Upper lobe of right lung (tissue), 1 donor: Measurements from ENCODE around the gene FSHR. TPM values are rescaled to one million over a fixed set of nuclear protein-coding genes. Genes with fewer than 3 reads are reported as not detected.

ENCODE experiments used
- ATAC-seq: fragments of 200-7000 bp; cut with Tn5 transposase; one replicate; pipeline ENCODE4 v1.9.1; 2020; ENCODE audit warnings: mild to moderate bottlenecking, moderate library complexity
- DNase-seq: peaks from one replicate; pipeline ENCODE4 v3.0.0-alpha.2; 2020
- H3K27ac ChIP-seq: fragments of 200-600 bp; one replicate; pipeline ENCODE4 v1.8.0; 2022
- H3K27me3 ChIP-seq: fragments of 200-600 bp; one replicate; pipeline ENCODE4 v1.8.0; 2022; ENCODE audit warnings: mild to moderate bottlenecking
- H3K36me3 ChIP-seq: fragments of 200-600 bp; one replicate; pipeline ENCODE4 v1.8.0; 2022
- H3K4me1 ChIP-seq: fragments of 200-600 bp; one replicate; pipeline ENCODE4 v1.8.0; 2022
- H3K4me3 ChIP-seq: fragments of 200-600 bp; one replicate; pipeline ENCODE4 v1.8.0; 2022; ENCODE audit warnings: mild to moderate bottlenecking
- H3K9me3 ChIP-seq: fragments of 200-600 bp; one replicate; pipeline ENCODE4 v1.8.0; 2022
- CTCF ChIP-seq: fragments of 200-600 bp; IDR thresholded peaks from one replicate; pipeline ENCODE4 v1.8.0; 2022; ENCODE audit warnings: antibody characterized with exemption
- intact Hi-C: fragments of 100-400 bp; cut with DNase I; formaldehyde crosslinking; loops from one replicate; pipeline ENCODE4 v1.11.0; 2022
- total RNA-seq: library from RNA; stranded (reverse); fragmentation: NEBNext Ultra II Directional; extraction: Animal tissue kit (Norgen Biotek cat#: 25700); gene quantifications from one replicate; pipeline ENCODE4 v1.2.1, GENCODE V29; 2021
- donor health status: DM: no; HTN: yes; CAD: no; lungs with severe emphysema.

Gene FSHR
- total RNA-seq, 1 donor from 2014 or later = not detected

GRCh38 chr2:49021271-49021670 is 133.0 kb downstream of the FSHR start:
- no peaks in the 10 kb centered on the region for H3K9me3 ChIP-seq
- ATAC-seq = no peak
- no peak overlapping the region for H3K4me3 ChIP-seq

DNA sequence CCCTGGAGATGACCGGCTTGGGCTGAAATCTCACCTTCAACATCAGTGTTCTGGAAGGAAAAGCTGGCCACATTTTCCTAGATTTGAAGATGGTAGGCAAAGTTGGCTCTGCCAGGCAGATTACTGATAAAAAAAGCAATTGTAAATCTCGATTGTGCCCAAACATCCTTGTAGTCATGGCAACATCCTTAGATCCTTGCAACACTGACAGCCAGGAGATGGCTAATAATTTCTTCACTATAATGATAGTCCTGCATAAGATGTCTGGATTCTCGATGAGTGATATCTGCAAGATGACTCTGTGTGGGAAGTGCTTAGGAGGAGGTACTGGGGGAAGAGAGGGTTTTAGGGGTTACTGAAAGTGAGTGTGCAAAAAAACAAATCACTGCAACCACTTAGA is 149.1 kb downstream of the FSHR start:
- no peaks in the 10 kb centered on the region for H3K36me3 ChIP-seq
- TF ChIP-seq CTCF = no peak
- H3K9me3 ChIP-seq = no peaks in the 10 kb centered on the region
- peaks cover 6% of the 10 kb centered on the region for H3K4me1 ChIP-seq
- no peak for DNase-seq
- no peaks in the 10 kb centered on the region for H3K27me3 ChIP-seq
- intact Hi-C loops = no loop called here
- H3K4me3 ChIP-seq = no peak overlapping the region
- no peak overlapping the region for H3K27ac ChIP-seq
- no peak for ATAC-seq

More at GRCh38 chr2:49021271-49021670, 133.0 kb downstream of the FSHR start:
- Histone ChIP-seq H3K4me1 (no peaks in the 10 kb centered on the region), H3K27ac (no peak overlapping the region), H3K36me3 (no peaks in the 10 kb centered on the region), H3K27me3 (no peaks in the 10 kb centered on the region)
- no peak for TF ChIP-seq CTCF
- intact Hi-C loops = no loop called here
- DNase-seq = no peak

DNA sequence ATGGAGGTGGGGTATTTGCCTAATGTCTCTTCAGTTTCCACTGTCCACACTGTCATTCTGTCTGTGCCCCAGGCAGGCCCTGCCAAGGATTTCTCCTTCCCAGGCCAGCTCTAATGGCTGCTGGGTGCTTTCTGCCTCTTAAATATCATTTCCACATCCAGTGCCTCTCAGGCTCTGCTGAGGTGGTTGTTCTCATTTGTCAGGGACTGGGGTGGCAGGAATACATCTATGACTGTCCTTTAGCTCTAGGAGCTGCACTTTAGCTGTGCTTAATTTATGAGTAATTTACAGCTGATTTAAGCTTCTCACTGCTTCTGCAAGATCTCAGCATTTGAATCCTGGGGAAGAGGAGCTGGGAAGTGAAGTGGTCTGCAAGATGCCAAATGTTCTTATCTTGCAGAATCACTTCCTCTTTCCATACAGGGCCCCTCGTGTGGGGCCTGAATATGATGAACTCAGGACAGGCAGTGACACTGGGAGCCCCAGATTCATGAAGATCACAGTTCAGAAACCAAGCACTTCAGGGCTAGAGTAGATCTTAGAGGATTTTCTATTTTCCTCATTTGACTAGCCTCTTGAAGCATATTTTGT is 150.2 kb downstream of the FSHR start:
- TF ChIP-seq CTCF = no peak
- Histone ChIP-seq H3K27me3 (no peaks in the 10 kb centered on the region), H3K36me3 (no peaks in the 10 kb centered on the region), H3K4me3 (no peak overlapping the region), H3K27ac (no peak overlapping the region), H3K4me1 (peaks cover 9% of the 10 kb centered on the region), H3K9me3 (no peaks in the 10 kb centered on the region)
- no peak for ATAC-seq
- no peak for DNase-seq
- intact Hi-C loops = no loop called here

DNA sequence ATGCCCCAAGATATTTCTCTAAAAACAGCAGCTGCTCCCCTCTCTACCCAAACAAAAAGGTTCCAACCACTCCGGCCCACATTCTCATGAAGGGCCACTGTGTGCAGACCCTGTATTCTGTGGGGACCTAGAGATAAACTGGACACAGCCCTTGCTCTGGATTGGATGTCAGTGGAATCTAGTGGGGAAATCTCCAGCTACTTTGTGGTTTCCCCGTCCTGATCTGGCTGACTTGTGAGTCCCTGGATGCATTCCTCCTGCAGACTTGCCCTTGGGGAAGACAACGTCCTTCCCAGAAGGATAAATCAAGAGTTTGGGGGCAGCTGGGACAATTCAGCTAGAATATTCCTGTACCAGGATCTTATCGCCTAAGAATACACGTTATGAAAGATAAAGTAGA is 151.1 kb downstream of the FSHR start:
- H3K27me3 ChIP-seq = no peaks in the 10 kb centered on the region
- no peak for TF ChIP-seq CTCF
- peaks cover 9% of the 10 kb centered on the region for H3K4me1 ChIP-seq
- H3K27ac ChIP-seq = no peak overlapping the region
- no peak overlapping the region for H3K4me3 ChIP-seq
- no peaks in the 10 kb centered on the region for H3K36me3 ChIP-seq
- DNase-seq (no peak), ATAC-seq (no peak)
- intact Hi-C loops = no loop called here
- no peaks in the 10 kb centered on the region for H3K9me3 ChIP-seq

DNA sequence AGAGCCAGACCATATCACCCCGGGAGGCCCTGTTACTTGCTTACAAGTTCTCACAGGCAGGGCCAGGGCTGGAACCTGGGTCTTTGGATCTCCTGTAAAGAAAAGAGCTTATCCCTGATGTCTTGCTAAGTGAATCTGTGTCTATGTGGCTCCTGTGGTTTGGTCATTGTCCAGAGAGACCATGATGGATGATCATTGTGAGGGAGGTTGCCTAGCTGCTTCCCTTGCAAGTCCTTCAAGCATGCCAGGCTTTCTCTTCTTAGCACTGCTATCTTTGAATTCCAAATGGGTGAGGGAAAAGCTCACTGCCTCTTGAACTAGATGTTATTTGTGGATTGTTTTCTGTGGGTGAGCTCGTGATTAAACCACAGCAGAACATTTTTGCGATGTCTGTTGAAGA is 151.6 kb downstream of the FSHR start:
- Histone ChIP-seq H3K9me3 (no peaks in the 10 kb centered on the region), H3K36me3 (no peaks in the 10 kb centered on the region), H3K27me3 (no peaks in the 10 kb centered on the region), H3K4me3 (no peak overlapping the region), H3K27ac (no peak overlapping the region), H3K4me1 (peaks cover 9% of the 10 kb centered on the region)
- TF ChIP-seq CTCF = no peak
- intact Hi-C loops = no loop called here
- ATAC-seq = no peak
- DNase-seq = no peak

- H3K4me1 ChIP-seq = peaks cover 9% of the 10 kb centered on the region
- H3K27ac ChIP-seq = no peak overlapping the region
- no peaks in the 10 kb centered on the region for H3K36me3 ChIP-seq
- no peaks in the 10 kb centered on the region for H3K9me3 ChIP-seq
- DNase-seq (no peak), ATAC-seq (peak; percentile 73)
- H3K4me3 ChIP-seq = no peak overlapping the region
- intact Hi-C loops = no loop called here
- no peak for TF ChIP-seq CTCF
- no peaks in the 10 kb centered on the region for H3K27me3 ChIP-seq
These were observed 153.6 kb downstream of the FSHR start for GRCh38 chr2:49000695-49001094.
